ENCODE results near the gene SLC13A1. TPM values are rescaled to one million over a fixed set of nuclear protein-coding genes. Genes with fewer than 3 reads are reported as not detected.

Gene SLC13A1
- total and polyA plus RNA-seq, 4 donors, result not detected

GRCh38 chr7:123126171-123126570 is 73.6 kb downstream of the SLC13A1 start:
- H3K4me3 ChIP-seq (ENCODE audit: low read length in 2 of 2), result no peak overlapping the region
- no peaks in the 10 kb centered on the region for H3K27me3 ChIP-seq (ENCODE audit: control insufficient read depth in 1 of 2, insufficient read depth in 2 of 2, low read length in 1 of 2)
- H3K36me3 ChIP-seq (ENCODE audit: control insufficient read depth in 1 of 2, insufficient read depth in 2 of 2, low read length in 1 of 2), result no peaks in the 10 kb centered on the region
- H3K27ac ChIP-seq (ENCODE audit: low read depth in 1 of 2, low read length in 2 of 2), result no peak overlapping the region
- DNase-seq, result no peak
- no peaks in the 10 kb centered on the region for H3K4me1 ChIP-seq (ENCODE audit: control insufficient read depth in 1 of 2, insufficient read depth in 2 of 2, low read length in 2 of 2)
- peaks cover 1% of the 10 kb centered on the region for H3K9me3 ChIP-seq (ENCODE audit: control insufficient read depth, low read length)
- intact Hi-C loops (cut with DNase I), result no loop called here
- no peak for ATAC-seq (ENCODE audit: low FRiP score)

- 78 to 85% methylated on average over 3 of the region's 3 CpGs for WGBS, 2 donors
- DNase-seq (no peak), ATAC-seq (ENCODE audit: low FRiP score) (no peak)
- Histone ChIP-seq H3K36me3 (ENCODE audit: control insufficient read depth in 1 of 2, insufficient read depth in 2 of 2, low read length in 1 of 2) (no peaks in the 10 kb centered on the region), H3K9me3 (ENCODE audit: control insufficient read depth, low read length) (no peaks in the 10 kb centered on the region), H3K4me3 (ENCODE audit: low read length in 2 of 2) (no peak overlapping the region), H3K27ac (ENCODE audit: low read depth in 1 of 2, low read length in 2 of 2) (no peak overlapping the region), H3K27me3 (ENCODE audit: control insufficient read depth in 1 of 2, insufficient read depth in 2 of 2, low read length in 1 of 2) (no peaks in the 10 kb centered on the region), H3K4me1 (ENCODE audit: control insufficient read depth in 1 of 2, insufficient read depth in 2 of 2, low read length in 2 of 2) (no peaks in the 10 kb centered on the region)
- intact Hi-C loops (cut with DNase I), result no loop called here
These were observed 74.5 kb downstream of the SLC13A1 start for GRCh38 chr7:123125231-123125630.

GRCh38 chr7:123122916-123123315 is 76.9 kb downstream of the SLC13A1 start:
- intact Hi-C loops (cut with DNase I), result no loop called here
- no peaks in the 10 kb centered on the region for H3K36me3 ChIP-seq (ENCODE audit: control insufficient read depth in 1 of 2, insufficient read depth in 2 of 2, low read length in 1 of 2)
- no peak for ATAC-seq (ENCODE audit: low FRiP score)
- no peaks in the 10 kb centered on the region for H3K4me1 ChIP-seq (ENCODE audit: control insufficient read depth in 1 of 2, insufficient read depth in 2 of 2, low read length in 2 of 2)
- H3K9me3 ChIP-seq (ENCODE audit: control insufficient read depth, low read length), result no peaks in the 10 kb centered on the region
- H3K27me3 ChIP-seq (ENCODE audit: control insufficient read depth in 1 of 2, insufficient read depth in 2 of 2, low read length in 1 of 2), result no peaks in the 10 kb centered on the region
- H3K4me3 ChIP-seq (ENCODE audit: low read length in 2 of 2), result no peak overlapping the region
- no peak overlapping the region for H3K27ac ChIP-seq (ENCODE audit: low read depth in 1 of 2, low read length in 2 of 2)
- no peak for DNase-seq

- H3K36me3 ChIP-seq (ENCODE audit: control insufficient read depth in 1 of 2, insufficient read depth in 2 of 2, low read length in 1 of 2), result no peaks in the 10 kb centered on the region
- H3K4me1 ChIP-seq (ENCODE audit: control insufficient read depth in 1 of 2, insufficient read depth in 2 of 2, low read length in 2 of 2), result no peaks in the 10 kb centered on the region
- no peak overlapping the region for H3K27ac ChIP-seq (ENCODE audit: low read depth in 1 of 2, low read length in 2 of 2)
- H3K9me3 ChIP-seq (ENCODE audit: control insufficient read depth, low read length), result no peaks in the 10 kb centered on the region
- ATAC-seq (ENCODE audit: low FRiP score) (no peak), DNase-seq (no peak)
- H3K27me3 ChIP-seq (ENCODE audit: control insufficient read depth in 1 of 2, insufficient read depth in 2 of 2, low read length in 1 of 2), result no peaks in the 10 kb centered on the region
- intact Hi-C loops (cut with DNase I), result no loop called here
- no peak overlapping the region for H3K4me3 ChIP-seq (ENCODE audit: low read length in 2 of 2)
These were observed 79.5 kb downstream of the SLC13A1 start for GRCh38 chr7:123120286-123120685.

- intact Hi-C loops (cut with DNase I), result no loop called here
- Histone ChIP-seq H3K27ac (ENCODE audit: low read depth in 1 of 2, low read length in 2 of 2) (no peak overlapping the region), H3K36me3 (ENCODE audit: control insufficient read depth in 1 of 2, insufficient read depth in 2 of 2, low read length in 1 of 2) (no peaks in the 10 kb centered on the region), H3K27me3 (ENCODE audit: control insufficient read depth in 1 of 2, insufficient read depth in 2 of 2, low read length in 1 of 2) (no peaks in the 10 kb centered on the region), H3K4me1 (ENCODE audit: control insufficient read depth in 1 of 2, insufficient read depth in 2 of 2, low read length in 2 of 2) (no peaks in the 10 kb centered on the region), H3K9me3 (ENCODE audit: control insufficient read depth, low read length) (no peaks in the 10 kb centered on the region), H3K4me3 (ENCODE audit: low read length in 2 of 2) (no peak overlapping the region)
- 38 to 48% methylated on average over 3 of the region's 3 CpGs for WGBS, 2 donors
- no peak for ATAC-seq (ENCODE audit: low FRiP score)
- no peak for DNase-seq
These were observed 84.4 kb downstream of the SLC13A1 start for GRCh38 chr7:123115331-123115730.

DNA sequence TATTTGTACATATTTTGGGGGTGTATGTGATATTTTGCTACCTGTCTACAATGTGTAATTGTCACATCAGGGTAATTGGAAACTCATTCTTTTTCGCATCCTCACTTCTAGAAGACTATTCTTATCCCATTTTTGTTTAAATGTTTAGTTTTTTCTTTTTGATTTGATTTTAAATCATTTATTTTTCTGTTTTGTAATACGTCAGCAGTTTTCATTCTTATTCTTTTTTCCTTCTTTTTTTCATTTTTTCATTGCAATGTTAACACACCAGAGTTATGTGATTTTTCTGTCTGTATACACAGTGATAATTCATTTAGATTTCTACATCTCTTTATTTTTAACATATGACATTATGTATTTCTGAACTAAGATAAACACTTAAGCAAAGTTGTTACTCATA is 85.5 kb downstream of the SLC13A1 start:
- DNase-seq (no peak), ATAC-seq (ENCODE audit: low FRiP score) (no peak)
- WGBS, 2 donors, result 49 to 66% methylated on average over 2 of the region's 2 CpGs
- no peaks in the 10 kb centered on the region for H3K4me1 ChIP-seq (ENCODE audit: control insufficient read depth in 1 of 2, insufficient read depth in 2 of 2, low read length in 2 of 2)
- H3K9me3 ChIP-seq (ENCODE audit: control insufficient read depth, low read length), result peaks cover 3% of the 10 kb centered on the region
- H3K4me3 ChIP-seq (ENCODE audit: low read length in 2 of 2), result no peak overlapping the region
- intact Hi-C loops (cut with DNase I), result no loop called here
- H3K27me3 ChIP-seq (ENCODE audit: control insufficient read depth in 1 of 2, insufficient read depth in 2 of 2, low read length in 1 of 2), result no peaks in the 10 kb centered on the region
- H3K36me3 ChIP-seq (ENCODE audit: control insufficient read depth in 1 of 2, insufficient read depth in 2 of 2, low read length in 1 of 2), result no peaks in the 10 kb centered on the region
- no peak overlapping the region for H3K27ac ChIP-seq (ENCODE audit: low read depth in 1 of 2, low read length in 2 of 2)

GRCh38 chr7:123112833-123113232 is 86.9 kb downstream of the SLC13A1 start:
- Histone ChIP-seq H3K9me3 (ENCODE audit: control insufficient read depth, low read length) (peaks cover 3% of the 10 kb centered on the region), H3K27me3 (ENCODE audit: control insufficient read depth in 1 of 2, insufficient read depth in 2 of 2, low read length in 1 of 2) (no peaks in the 10 kb centered on the region), H3K27ac (ENCODE audit: low read depth in 1 of 2, low read length in 2 of 2) (no peak overlapping the region), H3K4me1 (ENCODE audit: control insufficient read depth in 1 of 2, insufficient read depth in 2 of 2, low read length in 2 of 2) (no peaks in the 10 kb centered on the region), H3K36me3 (ENCODE audit: control insufficient read depth in 1 of 2, insufficient read depth in 2 of 2, low read length in 1 of 2) (no peaks in the 10 kb centered on the region), H3K4me3 (ENCODE audit: low read length in 2 of 2) (no peak overlapping the region)
- DNase-seq (no peak), ATAC-seq (ENCODE audit: low FRiP score) (no peak)
- intact Hi-C loops (cut with DNase I), result no loop called here
- 88 to 95% methylated on average over 1 of the region's 1 CpG for WGBS, 2 donors

DNA sequence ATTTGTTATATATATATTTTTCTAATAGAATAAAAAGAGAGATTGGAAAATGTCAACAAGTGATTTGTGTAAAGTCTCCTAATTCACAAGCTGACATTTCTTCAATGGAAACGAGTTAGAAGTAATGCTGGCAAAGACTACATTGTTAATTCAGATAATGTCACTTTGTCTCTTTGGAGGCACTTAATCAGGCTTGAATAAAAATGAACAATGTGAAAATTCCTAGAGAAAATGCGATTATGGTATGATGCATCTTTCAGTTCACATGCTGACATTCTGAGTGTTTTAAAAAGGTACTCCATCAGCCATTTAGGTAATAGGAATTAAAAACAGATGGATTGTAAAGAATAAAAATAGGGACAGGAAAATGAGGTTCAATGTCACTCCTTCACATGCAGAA is 100.1 kb downstream of the SLC13A1 start:
- Histone ChIP-seq H3K9me3 (ENCODE audit: control insufficient read depth, low read length) (no peaks in the 10 kb centered on the region), H3K4me1 (ENCODE audit: control insufficient read depth in 1 of 2, insufficient read depth in 2 of 2, low read length in 2 of 2) (no peaks in the 10 kb centered on the region), H3K36me3 (ENCODE audit: control insufficient read depth in 1 of 2, insufficient read depth in 2 of 2, low read length in 1 of 2) (no peaks in the 10 kb centered on the region), H3K27ac (ENCODE audit: low read depth in 1 of 2, low read length in 2 of 2) (no peak overlapping the region), H3K4me3 (ENCODE audit: low read length in 2 of 2) (no peak overlapping the region), H3K27me3 (ENCODE audit: control insufficient read depth in 1 of 2, insufficient read depth in 2 of 2, low read length in 1 of 2) (no peaks in the 10 kb centered on the region)
- WGBS, 2 donors, result 38 to 42% methylated on average over 2 of the region's 2 CpGs
- intact Hi-C loops (cut with DNase I), result no loop called here
- no peak for ATAC-seq (ENCODE audit: low FRiP score)
- DNase-seq, result no peak

- no peak overlapping the region for H3K4me3 ChIP-seq (ENCODE audit: low read length in 2 of 2)
- H3K9me3 ChIP-seq (ENCODE audit: control insufficient read depth, low read length), result no peaks in the 10 kb centered on the region
- WGBS, 2 donors, result 86 to 94% methylated on average over 1 of the region's 1 CpG
- H3K27ac ChIP-seq (ENCODE audit: low read depth in 1 of 2, low read length in 2 of 2), result no peak overlapping the region
- DNase-seq, result no peak
- H3K36me3 ChIP-seq (ENCODE audit: control insufficient read depth in 1 of 2, insufficient read depth in 2 of 2, low read length in 1 of 2), result no peaks in the 10 kb centered on the region
- intact Hi-C loops (cut with DNase I), result no loop called here
- no peaks in the 10 kb centered on the region for H3K27me3 ChIP-seq (ENCODE audit: control insufficient read depth in 1 of 2, insufficient read depth in 2 of 2, low read length in 1 of 2)
- ATAC-seq (ENCODE audit: low FRiP score), result no peak
- H3K4me1 ChIP-seq (ENCODE audit: control insufficient read depth in 1 of 2, insufficient read depth in 2 of 2, low read length in 2 of 2), result no peaks in the 10 kb centered on the region
These were observed 102.8 kb downstream of the SLC13A1 start for GRCh38 chr7:123096976-123097375.

All from aorta (tissue), 5 donors.